SHP77 (cell line): ENCODE results near the gene RAB3GAP2.
"Not testable (repeated sequence)": the region's sequence is repeated elsewhere in the genome, so short reads cannot be mapped to it uniquely, and the experiment has no call there.

ENCODE experiments used
- DNase-seq, 2 experiments: peaks; one replicate each; lab custom pipeline; 2025; lab: John Stamatoyannopoulos, UW

Gene RAB3GAP2

DNA sequence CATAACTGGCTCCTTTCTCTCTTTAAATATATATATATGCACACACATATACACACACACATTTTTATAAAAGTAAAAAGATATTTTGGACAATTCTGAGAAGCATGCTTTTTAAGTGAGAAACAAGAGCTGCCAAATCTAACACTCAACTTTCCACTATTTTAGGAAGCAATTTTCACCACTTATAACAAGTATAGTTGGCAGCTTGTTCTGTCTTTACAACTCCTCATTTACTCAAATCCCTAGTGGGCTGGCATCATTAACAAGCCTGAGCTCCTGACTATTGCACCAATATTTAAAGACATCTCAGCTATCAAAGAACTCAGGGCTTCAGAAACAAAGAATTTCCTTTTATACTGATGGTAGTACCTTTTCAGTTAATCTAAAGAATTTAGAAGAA is 76.6 kb downstream of the RAB3GAP2 start:
- DNase-seq: no peak

DNA sequence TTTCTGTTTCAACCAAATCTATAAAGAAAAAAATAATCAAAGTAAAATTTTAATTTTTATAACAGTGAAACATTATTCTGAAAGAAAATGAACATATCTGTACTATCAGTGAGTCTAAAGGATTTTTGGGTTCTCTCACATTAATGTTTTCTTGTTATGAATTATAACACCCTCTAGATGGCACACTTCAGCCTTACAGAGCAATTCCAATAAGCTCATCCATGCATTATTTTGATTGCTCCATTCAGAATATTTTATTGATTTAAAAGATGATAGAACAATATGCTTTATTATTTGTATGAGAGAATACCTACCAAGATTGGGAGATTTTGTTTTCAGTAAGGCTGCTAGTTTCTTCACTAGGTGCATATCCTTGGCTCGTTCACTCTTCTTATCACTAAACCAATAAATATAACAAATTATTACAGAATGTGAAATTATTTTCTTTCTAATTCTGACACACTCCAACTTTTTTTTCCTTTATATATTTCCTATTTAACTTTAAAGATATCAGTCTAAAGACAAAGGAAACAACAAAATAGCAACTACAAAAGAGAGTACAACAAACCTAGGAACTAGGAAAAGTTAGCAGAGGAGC is 82.4 kb downstream of the RAB3GAP2 start:
- DNase-seq: peak; percentile 14 to 42

DNA sequence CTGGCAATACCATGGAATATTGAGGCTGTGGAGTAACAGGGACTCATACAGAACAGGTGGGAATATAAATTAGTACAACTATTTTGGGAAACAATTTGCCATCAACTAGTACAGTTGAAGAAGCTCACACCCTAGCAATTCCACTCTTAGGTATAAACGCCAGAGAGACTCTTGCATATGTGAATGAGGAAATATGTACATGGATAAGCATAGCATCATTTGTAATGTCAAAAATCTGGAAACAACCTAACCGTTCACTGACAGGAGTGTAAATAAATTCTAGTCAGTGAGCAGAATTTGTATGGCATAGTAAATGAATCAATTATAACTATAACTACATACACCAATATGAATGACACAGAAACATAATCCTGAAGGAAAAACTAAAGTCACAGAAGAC is 83.7 kb downstream of the RAB3GAP2 start:
- DNase-seq: no peak

DNA sequence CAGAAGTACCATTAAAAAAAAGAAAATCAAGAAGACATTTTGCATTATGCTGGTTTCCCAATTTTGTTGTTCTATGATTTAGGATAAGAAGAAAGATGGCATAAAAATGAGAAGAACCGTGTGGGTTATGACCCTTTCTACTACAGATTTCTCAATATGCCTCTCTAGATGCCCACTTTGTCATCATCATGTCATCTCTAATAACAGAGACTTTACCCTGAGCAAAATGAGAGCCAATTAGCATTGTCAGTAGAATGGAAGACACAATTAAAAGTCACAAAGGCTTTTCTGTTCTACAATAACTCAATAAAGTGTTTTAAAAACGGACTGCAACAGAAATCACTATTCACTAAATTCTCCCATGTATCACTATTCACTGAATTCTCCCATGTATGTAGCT is 85.5 kb downstream of the RAB3GAP2 start:
- no peak for DNase-seq

DNA sequence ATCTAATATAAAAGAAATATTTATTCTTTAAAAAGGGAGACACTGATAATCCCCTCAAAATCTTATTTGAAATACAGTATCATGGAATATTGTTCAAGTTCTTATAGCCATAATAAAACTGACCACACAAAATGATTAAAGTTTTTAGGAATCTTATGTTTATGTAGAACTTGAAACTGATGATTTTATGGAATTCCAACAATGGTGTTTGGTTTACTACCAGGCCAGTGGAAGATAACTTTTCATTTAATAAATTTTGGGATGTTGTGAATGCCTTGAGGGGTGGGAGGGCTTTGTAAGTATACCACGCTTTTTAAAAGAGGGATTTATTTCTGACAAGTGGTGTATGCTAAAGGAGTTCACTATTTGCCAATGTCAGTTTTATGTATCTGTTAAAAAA is 87.7 kb downstream of the RAB3GAP2 start:
- no peak for DNase-seq

DNA sequence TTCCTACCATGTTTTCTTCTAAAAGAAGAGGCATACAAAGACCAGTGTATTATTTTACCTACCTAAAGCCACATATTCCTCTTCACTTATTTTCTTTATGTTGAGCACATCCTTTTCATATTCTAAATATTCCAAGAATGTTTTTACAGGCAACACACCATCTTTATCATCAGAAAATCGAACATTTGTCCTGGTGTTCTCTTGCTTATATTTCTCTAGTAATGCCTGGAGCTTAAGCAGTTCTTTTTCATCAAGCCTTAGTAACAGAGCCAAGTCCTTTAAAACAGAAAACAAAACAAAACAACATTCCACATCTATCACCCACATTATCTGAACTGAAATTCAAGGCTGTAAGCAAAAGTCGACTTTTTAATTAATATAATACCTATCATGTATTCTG is 89.6 kb downstream of the RAB3GAP2 start:
- no peak for DNase-seq

DNA sequence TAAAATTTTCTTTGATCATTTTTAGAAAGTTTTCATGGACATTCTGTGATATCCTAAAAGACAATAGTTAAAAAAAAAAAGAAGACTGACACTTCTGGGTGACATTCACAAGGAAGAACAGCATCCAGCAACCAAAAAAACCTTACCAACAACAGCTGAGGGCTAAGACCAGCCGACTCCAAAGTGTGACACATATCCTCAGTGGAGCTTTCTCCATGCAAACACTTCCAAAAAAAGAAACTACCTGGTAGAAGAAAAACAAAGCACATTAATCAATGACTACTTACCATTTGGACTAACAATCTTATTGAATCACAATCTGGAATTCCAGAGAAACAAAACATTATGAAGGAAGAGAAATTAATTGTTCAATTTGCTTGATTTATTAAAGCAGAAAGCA is 90.1 kb downstream of the RAB3GAP2 start:
- DNase-seq: no peak

DNA sequence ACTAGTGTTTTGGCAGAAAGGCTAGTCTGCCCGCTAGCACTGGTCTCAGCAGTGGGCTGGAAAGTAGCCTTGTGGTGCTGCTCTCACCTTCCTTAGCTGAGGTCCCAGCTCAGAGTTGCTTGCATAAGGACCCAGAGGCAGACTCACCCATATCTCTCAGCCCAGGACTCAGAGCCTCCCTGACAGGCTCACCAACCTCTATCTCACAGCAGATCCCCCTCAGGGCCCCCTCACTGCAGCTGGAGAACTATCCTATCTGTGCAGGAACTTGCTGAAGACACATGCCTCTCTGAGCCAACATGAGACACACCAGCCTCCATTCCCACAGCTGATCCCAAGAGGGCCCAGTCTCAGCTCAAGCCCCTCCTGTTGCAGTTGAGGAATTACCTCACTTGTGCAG is 95.7 kb downstream of the RAB3GAP2 start:
- DNase-seq: no peak

DNA sequence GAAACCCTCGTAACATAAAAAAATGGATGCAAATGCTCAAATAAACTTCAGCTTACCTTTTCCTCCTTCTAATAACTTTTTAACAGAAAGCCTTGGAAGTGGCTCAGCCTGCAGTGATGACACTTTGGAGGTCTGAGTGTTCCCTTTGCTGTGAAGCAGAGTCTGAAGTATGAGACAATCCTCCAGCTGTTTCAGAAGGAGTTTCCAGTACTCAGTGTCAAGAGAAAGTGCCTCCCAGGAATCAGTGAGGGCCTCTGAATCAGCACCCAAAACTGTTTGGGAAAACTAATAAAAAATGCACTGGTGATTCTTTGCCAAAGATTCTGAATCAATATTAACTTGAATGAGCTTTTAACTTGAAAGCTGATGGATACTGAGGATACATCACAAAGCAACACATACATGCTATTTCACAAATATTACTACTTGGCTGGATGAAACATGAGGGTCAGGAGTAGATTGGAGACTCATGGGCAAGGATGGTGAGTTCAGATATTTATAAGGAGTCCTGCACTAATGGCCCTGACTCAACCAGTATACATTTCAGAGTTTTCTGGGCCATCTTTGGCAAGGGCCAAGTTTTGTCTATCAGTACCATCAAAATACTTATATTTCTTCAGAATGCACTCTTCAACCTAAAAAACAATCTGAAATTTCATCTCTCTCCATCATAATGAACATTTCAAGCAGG is 101.3 kb downstream of the RAB3GAP2 start:
- no peak for DNase-seq

DNA sequence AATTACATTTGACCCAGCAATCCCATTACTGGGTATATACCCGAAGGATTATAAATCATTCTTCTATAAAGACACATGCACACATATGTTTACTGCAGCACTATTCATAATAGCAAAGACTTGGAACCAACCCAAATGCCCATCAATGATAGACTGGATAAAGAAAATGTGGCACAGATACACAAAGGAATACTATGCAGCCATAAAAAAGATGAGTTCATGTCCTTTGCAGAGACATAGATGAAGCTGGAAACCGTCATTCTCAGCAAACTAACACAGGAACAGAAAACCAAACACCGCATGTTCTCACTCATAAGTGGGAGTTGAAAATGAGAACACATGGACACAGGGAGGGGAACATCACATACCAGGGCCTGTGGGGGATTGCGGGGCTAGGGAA is 102.4 kb downstream of the RAB3GAP2 start:
- DNase-seq: not testable (repeated sequence)

DNA sequence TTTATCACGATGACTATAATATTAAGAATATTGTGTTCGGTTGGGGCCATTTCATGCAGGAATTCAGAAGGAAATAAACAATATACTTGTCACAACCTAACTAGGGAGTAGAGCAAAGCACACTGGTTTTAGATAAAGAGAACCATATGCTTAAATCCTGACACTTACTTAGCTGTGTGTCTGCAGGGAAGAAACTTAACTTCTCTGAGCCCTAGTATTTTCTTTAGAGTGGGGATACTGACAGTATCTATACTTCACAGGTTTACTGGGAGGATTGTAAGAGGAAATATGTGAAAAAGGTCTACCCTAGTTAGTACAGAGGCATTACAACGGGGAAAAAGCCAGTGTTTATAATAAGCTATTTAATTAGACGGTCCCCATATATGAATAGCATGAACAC is 105.4 kb downstream of the RAB3GAP2 start:
- DNase-seq: no peak

DNA sequence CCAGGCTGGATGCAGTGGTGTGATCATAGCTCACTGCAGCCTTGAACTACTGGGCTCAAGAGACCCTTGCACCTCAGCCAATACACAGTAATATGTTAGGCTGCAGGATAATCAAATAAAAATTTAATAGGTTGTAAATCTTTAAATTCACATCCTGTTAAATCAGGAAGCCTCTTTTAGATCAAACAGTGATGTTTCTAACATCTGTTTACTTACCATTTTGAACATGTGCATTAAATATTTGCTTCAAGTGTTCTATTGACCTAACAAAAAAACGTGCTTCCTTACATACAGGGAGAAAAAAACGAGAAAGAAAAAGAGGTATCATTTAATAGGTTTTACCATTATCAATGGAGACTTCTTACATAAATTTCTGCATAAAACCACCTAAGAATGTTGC is 107.7 kb downstream of the RAB3GAP2 start:
- DNase-seq: no peak

DNA sequence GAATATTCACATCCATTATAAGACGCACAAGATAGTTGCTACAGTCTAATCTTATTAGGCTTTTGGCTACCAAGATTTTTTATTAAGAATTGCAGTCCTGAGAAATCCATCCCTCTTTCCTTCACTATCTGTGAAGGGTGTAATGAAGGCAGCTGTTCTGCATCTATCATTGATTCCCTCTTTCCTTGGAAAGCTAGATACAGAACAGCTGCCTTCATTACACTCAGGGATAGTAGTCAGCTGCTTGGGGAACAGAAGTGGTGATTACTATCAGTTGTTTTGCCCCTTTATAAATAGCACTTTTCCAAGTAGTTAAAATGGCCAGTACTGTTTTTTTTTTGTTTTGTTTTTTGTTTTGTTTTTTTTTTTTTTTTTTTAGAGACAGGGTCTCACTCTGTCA is 108.1 kb downstream of the RAB3GAP2 start:
- DNase-seq: no peak

DNA sequence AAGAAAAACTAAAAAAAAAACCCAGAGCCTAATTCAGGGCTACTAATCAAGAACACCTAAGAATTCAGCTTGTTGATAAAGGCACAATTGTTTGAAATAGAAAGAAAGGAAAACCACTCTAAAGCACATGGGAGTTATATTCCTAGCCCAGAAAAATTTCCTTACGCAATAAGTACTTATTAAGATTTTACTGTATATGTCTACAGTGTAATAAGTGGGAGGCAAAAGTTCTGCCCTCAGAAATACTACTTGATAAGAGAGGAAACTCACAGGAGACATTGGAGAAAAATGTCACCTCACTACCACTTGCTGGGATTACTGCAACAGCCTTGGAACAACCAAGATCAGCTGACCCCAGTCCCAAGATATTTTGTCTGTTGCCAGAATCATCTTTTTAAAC is 112.2 kb downstream of the RAB3GAP2 start:
- DNase-seq: no peak

DNA sequence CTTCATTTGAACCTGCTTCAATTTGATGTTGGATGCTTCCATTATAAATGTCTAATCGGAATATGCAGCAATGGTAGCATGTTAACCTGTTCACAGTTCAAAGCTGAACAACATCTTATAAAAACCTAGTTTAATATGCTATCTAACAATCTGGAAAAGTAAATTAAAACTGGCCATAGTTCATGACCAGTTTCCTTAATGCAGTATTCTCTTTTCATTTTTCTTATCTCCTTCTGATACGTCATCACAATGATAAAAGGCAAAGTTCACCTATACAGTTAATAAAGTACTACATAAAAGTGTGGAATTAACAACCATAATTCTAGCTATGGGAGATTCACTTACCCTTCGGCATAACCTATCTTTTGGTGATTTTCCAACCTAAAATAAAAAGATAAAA is 113.2 kb downstream of the RAB3GAP2 start:
- no peak for DNase-seq

DNA sequence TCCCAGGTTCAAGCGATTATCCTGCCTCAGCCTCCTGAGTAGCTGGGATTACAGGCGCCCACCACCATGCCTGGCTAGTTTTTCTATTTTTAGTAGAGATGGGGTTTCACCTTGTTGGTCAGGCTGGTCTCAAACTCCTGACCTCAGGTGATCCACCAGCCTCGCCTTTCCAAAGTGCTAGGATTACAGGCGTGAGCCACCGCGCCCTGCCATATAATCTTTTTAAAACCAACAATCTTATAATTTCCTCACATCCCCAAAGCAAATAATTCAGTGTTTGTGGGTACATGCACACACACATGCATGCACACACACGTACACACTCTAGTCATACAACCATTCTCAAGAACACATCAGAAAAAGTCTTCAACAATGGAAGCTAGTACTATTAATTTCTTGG is 113.7 kb downstream of the RAB3GAP2 start:
- DNase-seq: not testable (repeated sequence)

DNA sequence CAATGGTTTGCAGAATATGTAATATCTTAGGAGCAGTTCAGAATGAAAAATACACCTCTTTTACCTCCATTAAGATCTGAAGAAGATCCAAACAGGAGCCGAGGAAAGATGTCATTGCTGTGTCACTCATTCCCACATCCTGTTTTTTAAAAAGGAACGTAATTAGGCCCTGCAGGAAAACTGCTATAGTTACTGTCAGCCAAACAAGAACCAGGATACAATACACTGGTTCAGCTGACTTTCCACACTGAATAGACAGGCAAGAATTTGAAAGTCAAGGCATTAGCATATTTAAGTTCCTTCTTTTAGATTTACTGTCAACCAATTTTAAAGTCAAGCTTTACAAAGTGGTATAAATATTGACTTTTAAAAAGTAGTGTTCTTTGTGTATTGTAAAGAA is 114.5 kb downstream of the RAB3GAP2 start:
- DNase-seq: no peak

DNA sequence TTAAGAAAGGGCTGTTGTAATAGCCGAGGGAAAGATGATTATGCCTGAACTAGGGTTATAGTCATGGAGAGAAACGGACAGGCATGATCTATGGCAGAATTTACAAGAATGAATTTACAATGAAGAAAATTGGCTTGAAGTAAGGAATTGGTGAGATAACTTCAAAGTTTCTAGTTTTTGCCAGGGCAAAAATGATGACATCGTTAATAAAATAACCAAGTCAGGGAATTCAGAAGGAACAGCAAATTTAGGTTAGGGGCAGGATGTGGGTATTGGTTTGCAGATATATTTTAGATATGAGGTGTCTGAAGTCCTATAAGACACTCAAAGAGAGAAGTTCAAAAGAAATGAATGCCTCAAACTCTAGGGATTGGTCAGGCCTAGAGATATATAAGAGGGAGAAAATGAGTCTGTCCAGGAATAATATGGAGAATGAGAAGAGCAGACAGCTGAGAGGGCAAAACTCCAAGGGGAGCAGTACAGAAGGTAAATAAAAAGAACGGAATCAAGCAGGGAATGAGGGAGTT is 115.6 kb downstream of the RAB3GAP2 start:
- DNase-seq: no peak

DNA sequence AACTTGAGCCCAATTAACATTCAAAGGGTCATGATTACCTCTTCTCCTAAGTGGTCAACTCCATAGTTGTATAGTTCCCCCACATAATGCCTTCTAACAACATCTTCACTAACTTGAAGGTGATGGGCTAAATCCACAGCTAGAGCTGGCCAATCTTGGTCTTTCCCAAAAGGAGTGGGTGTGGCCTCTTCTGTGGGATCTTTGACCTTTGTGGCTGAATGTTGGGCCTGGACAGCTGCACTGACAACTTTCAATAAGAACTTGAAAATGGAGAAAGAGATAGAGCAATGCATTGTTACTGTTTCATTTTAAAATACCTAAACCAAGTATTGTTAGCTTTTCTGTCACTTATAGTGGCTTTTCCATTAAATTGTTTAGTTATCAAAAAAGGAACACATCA is 119.1 kb downstream of the RAB3GAP2 start:
- DNase-seq: no peak

DNA sequence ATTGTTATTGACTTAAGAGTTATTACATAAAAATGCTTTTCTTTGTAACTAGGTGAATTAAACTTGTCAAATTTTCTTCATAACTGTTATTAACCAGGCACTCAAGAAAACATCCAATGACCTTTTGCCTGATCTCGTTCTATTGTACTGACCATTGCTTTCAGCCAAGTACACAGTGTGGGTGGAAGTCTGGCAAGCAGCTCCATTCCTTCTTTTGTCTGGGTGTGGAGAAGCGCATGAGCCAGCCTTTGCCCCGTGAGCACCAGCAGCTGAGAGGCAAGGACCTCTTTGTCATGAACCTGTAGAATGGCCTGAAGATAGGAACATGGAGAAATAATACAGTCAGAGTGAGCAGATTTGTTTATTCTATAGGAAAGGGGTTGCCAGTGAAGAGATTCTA is 120.8 kb downstream of the RAB3GAP2 start:
- DNase-seq: no peak

DNA sequence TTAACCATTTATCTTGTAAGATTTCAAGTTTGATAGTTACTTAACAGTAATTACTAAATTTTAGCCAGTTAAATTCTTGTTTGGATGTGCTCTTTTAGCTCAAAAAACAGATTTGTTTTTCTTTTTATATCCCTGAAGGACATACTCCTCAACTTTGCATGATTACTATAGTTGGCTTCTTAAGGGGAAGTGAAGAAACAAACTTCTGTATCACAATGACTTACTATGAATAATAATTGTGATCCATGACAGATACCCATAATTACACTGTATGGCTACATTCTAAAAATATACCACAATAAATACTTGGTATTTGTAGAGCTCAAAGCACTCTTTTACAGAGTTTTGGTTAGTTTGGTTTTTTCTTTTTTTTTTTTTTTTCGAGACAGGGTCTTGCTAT is 122.5 kb downstream of the RAB3GAP2 start:
- DNase-seq: no peak

DNA sequence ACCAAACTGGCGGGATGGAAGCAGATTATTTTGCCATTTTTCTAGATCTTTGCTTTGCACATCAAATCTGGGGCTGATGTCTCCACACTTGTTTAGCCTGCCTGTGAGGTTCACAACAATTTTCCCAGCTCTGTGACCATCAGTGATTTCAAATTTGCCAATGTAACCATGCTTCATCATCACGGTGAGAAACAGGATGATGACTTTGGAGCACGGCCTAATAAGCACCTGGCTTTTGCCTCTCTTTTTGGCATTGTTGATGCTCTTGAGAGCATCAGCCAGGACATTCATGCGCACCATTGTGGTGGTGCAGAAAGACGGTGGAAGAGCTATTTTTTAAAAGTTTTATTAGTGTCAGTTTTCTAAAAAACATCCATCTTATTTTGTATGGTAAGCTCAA is 128.2 kb downstream of the RAB3GAP2 start:
- no peak for DNase-seq

DNA sequence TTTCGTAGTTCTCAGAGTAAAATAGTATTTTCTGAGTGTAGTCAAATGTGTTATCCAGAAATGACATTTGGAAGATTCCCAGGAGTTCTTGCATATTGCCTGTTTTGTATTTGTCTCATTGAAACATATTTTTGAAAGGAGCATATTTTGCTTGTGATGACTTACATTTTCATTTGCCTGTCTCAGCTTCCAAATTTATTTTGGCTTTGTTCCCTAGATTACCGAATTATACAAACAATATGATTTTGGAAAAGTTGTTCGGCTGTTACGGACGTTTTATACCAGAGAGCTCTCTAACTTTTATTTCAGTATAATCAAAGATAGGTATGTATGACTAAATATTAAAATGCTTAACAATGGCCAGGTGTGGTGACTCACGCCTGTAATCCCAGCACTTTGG is 132.3 kb downstream of the RAB3GAP2 start:
- no peak for DNase-seq
